ENCODE data around the gene BTN1A1.
A peak's percentile ranks its signal among the peaks of the same experiment; 100 is the strongest.
"Not testable (repeated sequence)": the region's sequence is repeated elsewhere in the genome, so short reads cannot be mapped to it uniquely, and the experiment has no call there.

BTN1A1 gene

DNA sequence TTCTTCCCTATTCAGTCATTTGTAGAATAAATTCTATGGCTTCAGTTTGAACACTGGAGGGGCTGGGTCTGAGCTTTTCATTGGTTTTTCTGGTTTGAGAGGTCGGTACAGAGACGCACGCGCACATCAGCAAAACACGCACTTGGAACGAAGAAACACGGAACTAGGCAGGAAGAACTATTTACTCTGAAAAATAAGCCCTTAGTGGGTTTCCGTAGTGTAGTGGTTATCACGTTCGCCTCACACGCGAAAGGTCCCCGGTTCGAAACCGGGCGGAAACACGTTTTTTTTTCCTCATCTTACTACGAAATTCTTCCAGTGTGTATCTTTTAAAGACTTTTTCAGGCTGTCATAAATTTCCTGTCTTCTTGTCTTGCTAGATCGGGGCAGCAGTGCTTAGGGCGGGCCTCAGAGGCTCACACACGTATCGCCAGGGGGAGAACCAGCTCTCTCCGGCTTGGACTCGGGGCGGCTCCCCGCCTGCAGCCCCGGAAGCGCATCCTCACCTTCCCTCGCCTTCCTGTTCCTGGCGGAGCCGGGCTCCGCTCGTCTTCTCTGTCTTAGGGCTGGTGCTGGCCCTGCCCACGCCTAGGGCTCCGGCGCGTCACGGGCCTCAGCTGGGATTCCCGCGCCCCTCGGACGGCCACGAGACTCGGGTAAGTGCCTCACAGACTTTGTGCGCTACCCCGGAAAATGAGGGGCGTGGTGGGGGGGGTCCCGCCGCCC is 37.9 kb downstream of the BTN1A1 start, which contains the start of gene HMGN4:
Gene HMGN4 (plus strand): TSS at position 521 of the 726 bp plus-strand sequence. CDS start 6,841 bp downstream, outside the sequence.
- peak; percentile 93 for DNase-seq (ENCODE audit: low spot score)

DNA sequence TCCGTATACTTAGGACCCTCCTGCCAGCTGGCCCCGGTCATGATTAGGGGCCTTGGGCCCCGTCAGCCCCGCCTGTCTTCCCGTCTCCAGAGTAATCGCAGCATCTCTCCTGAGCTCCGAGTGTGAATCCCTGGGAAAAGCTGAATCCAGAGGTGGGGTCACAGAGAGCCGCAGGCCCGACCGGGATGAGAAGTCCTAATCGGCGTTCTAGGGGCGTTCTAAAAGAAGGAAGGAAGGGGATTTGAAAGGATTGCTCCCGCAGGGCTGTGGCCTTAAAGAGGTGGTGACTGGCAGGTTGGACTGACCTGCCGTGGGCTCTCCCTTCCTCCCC is 38.4 kb downstream of the BTN1A1 start:
- peak; percentile 12 for DNase-seq (ENCODE audit: low spot score)

DNA sequence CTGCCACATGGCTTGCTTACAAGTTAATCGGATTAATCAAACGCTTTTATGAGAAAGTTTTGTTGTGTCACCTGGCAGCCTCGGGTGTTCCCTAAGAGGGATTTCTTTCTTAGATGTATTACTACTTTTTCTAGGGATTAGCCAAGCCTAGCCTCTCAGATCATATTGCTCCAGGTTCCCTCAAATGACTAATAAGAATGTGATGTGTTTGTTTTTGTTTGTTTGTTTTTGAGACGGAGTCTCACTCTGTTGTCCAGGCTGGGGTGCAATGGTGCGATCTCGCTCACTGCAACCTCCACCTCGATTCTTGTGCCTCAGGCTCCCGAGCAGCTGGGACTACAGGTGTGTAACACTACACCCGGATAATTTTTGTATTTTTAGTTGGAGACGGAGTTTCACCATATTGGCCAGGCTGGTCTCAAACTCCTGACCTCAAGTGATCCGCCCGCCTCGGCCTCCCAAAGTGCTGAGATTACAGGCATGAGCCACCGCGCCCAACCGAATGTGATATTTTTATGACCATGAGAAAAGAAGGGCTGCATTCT is 39.0 kb downstream of the BTN1A1 start:
- DNase-seq (ENCODE audit: low spot score): no peak

DNA sequence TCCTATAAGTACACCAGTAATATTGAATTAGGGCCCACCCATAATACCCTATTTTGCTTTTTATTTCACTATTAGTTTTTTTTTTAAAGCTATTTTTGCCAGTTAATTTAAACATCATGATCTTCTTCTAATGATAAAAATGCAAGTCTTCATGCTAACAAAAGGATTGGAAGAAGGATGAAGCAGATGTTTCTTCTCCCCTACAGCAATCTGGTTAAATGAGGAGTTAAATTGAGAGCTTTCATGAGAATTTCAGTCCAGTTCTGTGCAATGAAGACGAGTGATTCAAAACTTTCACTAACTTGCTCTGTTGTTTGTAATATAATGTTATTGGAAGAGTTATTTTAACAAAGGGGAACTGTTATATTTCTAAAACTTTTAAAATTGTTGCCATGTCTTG is 41.5 kb downstream of the BTN1A1 start:
- no peak for DNase-seq (ENCODE audit: low spot score)

DNA sequence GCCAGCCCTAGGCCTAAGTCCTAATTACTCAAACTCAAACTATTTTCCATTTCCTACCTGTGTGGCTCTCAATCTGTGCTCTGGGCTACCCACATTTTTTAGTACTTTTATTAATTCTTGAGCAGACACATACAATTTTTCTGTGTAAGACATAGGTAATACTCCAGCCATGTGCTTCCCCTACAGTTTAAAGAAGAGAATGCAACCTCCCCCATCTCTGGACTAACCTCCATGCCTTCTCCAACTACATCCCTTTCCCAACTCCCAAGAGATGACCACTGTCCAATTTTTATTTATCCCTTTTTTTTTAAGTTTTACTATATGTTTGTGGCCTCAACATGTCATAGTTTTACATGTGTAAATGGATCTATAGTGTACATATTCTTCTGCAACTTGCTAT is 43.9 kb downstream of the BTN1A1 start:
- DNase-seq (ENCODE audit: low spot score): no peak

DNA sequence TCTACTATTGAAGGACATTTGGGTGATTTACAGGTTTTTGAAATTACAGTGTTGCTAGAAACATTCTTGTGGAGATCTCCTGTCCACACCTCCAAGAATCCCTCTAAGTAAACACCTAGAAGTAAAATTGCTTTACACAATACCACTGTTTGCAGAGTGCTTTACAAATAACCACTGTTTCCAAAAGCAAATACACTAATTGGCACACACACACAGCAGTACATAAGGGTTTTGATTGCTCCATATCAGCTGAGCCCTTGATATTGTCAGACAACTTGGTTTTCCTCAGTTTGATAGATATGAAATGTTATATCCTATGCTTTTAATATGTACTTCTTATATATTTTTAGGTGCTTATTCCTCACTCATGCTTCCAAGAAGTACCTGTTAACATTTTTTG is 44.4 kb downstream of the BTN1A1 start:
- DNase-seq (ENCODE audit: low spot score): no peak

DNA sequence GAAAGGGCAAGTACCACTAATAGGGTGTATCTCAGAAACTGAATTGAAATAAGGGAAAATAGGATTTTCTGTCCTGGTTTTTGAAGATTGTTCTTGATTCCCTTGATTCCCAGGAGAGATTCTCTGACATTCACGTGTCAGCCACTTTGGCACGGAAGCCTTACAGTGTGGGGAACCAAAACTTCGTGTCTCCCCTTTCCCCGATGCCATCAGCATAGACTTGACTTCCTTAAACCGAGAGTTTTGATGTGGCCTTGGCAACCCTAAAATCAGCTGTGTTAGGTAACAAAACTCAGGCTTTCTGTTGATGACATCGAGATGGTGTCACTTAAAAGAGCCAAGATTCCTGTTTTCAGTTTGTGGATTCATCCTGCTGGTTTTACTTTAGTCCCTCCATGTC is 45.5 kb downstream of the BTN1A1 start:
- DNase-seq (ENCODE audit: low spot score): no peak

DNA sequence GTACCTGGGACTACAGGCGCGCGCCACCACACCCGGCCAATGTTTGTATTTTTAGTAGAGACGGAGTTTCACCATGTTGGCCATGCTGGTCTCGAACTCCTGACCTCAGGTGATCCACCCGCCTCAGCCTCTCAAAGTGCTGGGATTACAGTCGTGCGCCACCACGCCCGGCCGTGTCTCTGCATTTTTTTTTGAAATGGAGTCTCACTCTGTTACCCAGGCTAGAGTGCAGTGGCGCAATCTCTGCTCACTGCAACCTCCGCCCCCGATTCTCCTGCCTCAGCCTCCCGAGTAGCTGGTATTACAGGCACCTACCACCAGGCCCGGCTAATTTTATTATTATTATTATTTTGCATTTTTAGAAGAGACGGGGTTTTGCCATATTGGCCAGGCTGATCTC is 47.3 kb downstream of the BTN1A1 start:
- not testable (repeated sequence) for DNase-seq (ENCODE audit: low spot score)

DNA sequence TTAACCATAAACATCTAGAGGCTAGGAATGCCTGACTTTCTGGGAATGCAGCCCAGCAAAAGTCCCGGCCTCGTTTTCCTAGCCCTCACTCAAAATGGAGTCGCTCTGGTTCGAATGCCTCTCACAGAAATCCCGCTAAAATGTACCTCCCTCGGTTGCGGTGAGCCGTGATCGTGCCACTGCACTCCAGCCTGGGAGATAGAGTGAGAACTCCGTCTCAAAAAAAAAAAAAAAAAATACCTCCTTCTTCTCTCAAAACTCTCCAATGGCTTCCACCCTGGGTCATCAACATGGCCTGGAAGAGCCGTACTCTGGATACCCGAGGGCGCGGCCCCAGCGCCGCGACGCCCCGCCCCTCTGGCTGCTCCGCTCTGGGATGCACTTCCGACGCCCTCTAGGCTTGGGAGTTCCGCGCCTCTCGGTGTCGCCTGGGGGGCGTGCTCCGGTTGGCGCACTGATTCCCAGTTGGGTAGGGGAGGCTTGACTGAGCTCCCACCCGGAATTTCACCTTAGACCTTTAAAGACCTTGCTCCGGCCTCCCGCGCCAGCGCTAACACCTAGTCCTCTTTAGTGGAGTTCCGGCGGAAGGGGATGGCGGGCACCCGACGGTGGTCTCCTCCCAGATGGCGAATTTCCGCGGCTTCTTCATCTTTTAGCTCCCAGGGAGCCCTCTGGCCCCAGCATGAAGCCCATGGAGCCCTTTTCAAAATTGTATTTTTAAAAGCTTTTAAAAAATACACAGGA is 50.3 kb downstream of the BTN1A1 start:
- DNase-seq (ENCODE audit: low spot score): no peak

DNA sequence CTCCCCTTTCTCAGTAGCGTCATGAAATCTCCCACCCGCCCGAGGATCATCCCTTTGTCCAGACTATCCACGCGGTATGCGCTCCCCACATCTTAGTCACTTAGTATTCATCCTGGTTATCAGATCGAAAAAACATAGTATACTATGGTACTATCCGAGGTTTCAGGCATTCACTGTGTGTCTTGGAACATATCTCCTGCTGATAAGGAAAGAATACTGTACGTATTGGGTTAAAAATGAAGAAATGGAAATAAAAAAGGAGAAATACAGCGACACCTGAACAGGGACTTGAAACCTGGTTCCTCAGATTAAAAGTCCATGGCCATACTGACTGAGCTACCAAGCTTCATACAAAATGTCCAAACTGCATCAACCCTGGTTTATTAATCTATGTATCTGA is 52.1 kb downstream of the BTN1A1 start:
- DNase-seq (ENCODE audit: low spot score): no peak

DNA sequence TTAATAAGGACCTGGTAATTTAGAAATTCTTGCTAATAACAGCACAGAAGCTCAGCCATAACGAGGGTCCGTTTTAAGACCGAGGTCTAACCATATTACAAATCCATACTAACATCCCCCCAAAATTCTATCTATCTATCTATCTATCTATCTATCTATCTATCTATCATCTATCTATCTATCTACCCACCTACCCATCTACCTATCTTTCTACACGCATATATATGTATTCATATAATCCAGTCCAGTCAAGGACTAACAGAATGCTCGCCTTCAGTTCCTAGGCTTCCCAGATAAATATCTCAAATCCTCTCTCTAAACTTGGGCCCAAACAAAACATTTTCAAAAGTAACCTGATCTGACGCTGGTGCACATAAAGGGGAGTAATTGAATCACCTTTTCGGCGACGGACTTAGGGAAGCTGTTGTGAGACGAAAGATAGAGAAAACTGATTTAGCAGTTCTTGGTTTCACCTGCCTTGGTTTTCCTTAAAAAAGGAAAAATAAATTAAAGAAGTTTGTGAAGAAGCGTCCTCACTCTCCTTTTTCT is 52.6 kb downstream of the BTN1A1 start:
- no peak for DNase-seq (ENCODE audit: low spot score)

DNA sequence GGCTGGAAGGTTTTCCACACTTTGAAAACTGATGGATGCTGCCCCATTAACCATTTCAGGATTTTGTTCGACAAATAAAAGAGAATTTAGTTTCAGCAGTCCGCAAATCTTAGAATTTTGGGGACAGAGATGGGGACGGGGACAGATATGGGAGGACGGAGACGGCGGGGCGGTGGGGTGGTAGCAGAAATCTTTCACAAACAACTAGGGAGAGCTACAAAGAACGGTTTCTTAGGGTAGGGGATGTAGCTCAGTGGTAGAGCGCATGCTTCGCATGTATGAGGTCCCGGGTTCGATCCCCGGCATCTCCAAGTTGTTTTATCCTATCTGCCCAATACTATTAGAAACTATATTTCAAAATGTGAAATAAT is 53.1 kb downstream of the BTN1A1 start:
- peak; percentile 86 for DNase-seq (ENCODE audit: low spot score)

DNA sequence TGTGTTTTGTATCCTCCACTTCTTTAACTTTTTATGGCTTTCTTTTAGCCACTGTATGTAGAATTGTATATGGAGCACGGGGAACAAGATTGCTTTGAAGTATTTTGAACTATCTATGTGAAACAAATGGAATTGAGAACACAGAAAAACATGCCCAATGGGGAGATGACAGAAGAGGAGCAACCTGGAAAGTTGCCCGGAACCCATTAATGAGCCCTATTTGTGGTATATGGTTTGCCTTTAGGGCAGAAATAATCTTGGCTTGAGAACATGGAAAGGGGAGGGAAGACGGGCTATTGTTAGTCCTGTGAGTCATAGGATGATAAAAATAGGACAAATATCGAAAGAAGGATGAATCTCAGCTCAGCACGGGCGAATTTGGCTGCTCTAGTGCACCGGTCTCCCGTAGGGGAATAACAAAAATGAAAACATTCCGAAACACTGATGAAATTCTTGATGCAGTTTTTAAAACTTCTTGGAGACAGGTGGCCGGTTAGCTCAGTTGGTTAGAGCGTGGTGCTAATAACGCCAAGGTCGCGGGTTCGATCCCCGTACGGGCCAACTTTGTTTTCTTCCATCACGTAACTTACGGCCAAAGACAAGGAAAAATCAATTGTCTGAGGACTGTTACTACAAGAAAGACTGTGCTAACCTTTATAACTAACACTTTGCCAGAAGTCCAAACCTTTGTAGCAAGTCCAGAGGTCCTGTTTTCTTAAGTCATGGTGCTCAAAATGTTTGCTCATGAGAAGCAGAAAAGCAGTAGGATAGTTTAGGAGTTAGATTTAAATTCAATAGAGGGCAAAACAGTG is 53.7 kb downstream of the BTN1A1 start:
- peak; percentile 80 for DNase-seq (ENCODE audit: low spot score)

DNA sequence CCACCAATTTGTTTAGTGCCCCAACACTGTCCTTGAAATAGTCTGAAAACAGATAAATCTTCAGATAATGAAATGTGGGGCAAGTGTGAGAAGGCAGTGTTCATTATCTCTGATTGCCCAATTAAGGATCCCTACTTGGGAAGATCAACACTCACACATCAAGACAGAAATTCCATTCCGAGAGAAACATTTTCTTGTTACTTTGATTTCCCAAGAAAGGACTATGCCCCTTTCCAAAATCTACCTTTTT is 54.3 kb downstream of the BTN1A1 start:
- no peak for DNase-seq (ENCODE audit: low spot score)

DNA sequence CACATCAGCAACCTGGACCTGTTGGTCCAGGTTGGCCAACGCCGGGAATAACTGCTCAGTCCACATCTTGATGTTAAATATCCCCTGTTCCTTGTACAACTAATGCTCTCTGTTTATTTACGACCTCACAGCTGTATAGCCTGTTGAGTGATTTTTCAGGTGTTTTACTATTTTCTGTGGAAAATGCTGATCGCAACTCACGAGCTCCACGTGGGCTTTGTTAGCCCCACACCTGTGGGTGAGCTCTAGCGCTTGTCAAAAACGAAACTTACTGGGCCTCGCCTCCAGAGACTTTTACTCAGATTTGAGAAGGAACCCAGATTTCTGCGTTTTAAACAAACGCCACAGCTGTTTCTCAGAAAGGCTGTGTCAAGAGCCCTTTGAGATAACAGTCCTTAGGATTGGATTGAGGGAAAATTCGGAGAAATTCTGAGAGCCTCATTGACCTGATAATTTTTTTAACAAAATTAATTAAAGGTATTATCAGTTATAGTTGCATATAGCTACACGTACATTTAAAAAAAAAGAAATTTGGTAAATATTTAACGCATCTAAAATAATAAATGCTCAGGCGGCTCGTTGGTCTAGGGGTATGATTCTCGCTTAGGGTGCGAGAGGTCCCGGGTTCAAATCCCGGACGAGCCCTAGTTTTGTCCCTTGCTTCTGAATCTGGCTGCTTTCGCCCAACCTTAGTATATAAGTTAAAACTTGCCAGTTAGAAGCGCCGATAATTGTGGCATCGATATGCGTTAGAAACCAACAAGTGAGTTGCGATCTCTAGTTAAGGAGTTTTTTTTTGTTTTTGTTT is 54.8 kb downstream of the BTN1A1 start:
- peak; percentile 66 for DNase-seq (ENCODE audit: low spot score)

DNA sequence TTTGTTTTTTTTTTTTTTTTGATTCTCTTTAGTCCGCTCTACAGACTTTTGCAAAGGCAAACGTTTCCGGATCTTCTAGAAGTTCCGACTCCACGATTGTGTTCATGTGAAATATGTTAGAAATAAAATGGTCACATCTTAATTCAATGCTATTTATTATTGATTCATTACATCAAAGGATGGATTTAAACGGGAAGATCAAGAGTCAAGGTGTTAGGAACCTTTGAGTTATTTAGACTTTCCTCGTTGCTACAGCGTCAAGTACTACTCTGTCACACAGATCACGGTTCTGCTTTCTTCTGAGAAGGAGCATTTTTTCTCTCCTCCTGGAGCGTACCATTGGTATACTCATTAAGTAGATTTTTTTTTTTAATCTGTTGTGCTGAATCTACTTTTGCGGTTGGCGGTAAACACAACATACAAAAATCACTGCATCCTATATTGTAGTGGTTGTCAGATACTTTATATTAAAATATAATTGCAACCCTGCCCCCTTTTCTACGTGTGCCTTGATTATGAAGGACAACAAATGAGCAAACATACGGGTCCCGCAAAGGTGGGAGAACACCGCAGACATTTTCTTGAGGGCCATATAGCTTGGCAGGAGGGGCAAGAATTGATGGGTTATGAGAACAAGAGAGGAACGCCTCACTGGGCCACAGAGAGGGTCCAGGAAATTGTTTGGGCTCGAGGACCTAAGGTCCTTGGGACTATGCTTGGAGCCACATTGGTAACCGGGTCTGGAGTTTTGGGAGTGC is 55.6 kb downstream of the BTN1A1 start:
- peak; percentile 21 for DNase-seq (ENCODE audit: low spot score)

DNA sequence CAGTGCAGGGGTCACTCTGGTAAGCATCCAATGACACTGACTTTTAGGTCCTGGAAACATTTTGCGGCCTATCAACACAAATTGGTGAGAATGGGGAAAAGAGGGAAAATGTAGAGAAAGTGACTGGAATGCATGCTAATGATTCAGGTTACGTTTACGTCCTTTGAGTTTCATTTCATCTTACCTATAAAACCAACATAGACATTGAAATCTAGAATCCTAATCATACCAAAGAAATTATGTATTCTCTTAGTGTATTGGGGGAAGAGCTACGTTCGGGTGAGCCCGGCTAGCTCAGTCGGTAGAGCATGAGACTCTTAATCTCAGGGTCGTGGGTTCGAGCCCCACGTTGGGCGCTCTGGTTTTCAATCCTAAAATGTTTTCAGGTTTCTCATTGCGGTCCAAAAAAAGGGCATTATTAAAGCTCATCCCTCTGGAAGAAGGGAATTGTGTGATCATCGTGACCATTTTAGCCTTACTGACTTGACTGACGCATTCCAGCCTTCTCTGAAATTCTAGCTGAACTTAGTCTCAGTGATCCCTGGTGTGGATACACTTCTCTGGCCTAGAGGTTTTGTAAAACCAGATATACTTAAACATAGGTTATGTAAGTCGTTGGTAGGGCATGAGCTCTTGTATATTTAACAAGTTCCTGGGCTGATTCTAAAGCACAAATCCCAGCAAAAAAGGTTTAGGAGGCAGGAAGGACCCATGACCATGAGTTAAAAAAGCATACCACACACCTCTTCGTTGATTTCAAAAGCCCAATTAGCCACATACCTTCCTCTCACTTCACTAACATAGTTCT is 56.4 kb downstream of the BTN1A1 start:
- DNase-seq (ENCODE audit: low spot score): peak; percentile 59

Measured in putamen (tissue), 1 donor.